A673 (cell line): ENCODE results near the gene DAB2IP. TPM values are rescaled to one million over a fixed set of nuclear protein-coding genes. Genes with fewer than 3 reads are reported as not detected.

Experiments
- BruUV-seq: library from RNA; stranded (reverse); fragments of 400-500 nt; replicated peaks from 2 replicates; lab custom pipeline; 2021; lab: Mats Ljungman, UMichigan
- CTCF ChIA-PET: fragments of 300-600 bp; sonication (Branson Sonifier 250); formaldehyde crosslinking; loops from one replicate; lab custom pipeline; 2022; ENCODE audit warnings: antibody characterized with exemption; lab: Charles Lee
- POLR2A ChIA-PET: fragments of 300-600 bp; sonication (Branson Sonifier 250); formaldehyde crosslinking; loops from one replicate; lab custom pipeline; 2022; ENCODE audit warnings: antibody characterized with exemption; ENCODE audit not compliant: low non-redundant PET; lab: Charles Lee
- DNase-seq: peaks from one replicate; pipeline ENCODE4 v3.0.0-alpha.2; 2015; ENCODE audit warnings: low spot score
- H3K27ac ChIP-seq: fragments of 200-600 bp; sonication (generic); 2 replicates; pipeline ENCODE4 v1.5.1; 2016; ENCODE audit warnings: mixed run types, low read depth, mild to moderate bottlenecking, mixed read lengths, antibody characterized with exemption, low read length; ENCODE audit not compliant: poor library complexity, severe bottlenecking
- H3K27me3 ChIP-seq: fragments of 200-600 bp; sonication (generic); replicated peaks from 2 replicates; pipeline ENCODE4 v1.6.1; 2017; ENCODE audit warnings: mixed run types, low read depth, mild to moderate bottlenecking, mixed read lengths, antibody characterized with exemption, low read length; ENCODE audit not compliant: insufficient read depth, poor library complexity
- H3K36me3 ChIP-seq: fragments of 200-600 bp; sonication (generic); 2 replicates; pipeline ENCODE4 v1.6.1; 2016; ENCODE audit warnings: mixed run types, mild to moderate bottlenecking, mixed read lengths, antibody characterized with exemption, low read length; ENCODE audit not compliant: insufficient read depth, poor library complexity, severe bottlenecking
- H3K4me1 ChIP-seq: fragments of 200-600 bp; sonication (generic); 2 replicates; pipeline ENCODE4 v1.6.1; 2017; ENCODE audit warnings: mixed run types, mild to moderate bottlenecking, mixed read lengths, antibody characterized with exemption, low read length; ENCODE audit not compliant: insufficient read depth, poor library complexity, severe bottlenecking
- H3K4me3 ChIP-seq: fragments of 200-600 bp; sonication (generic); 2 replicates; pipeline ENCODE4 v1.5.1; 2016; ENCODE audit warnings: low read depth, mixed run types, mild to moderate bottlenecking, mixed read lengths, low read length; ENCODE audit not compliant: poor library complexity, severe bottlenecking
- H3K9me3 ChIP-seq: fragments of 200-600 bp; sonication (generic); 2 replicates; pipeline ENCODE4 v1.6.1; 2016; ENCODE audit warnings: mixed run types, low read depth, mild to moderate bottlenecking, mixed read lengths, antibody characterized with exemption, low read length; ENCODE audit not compliant: poor library complexity, severe bottlenecking
- CTCF ChIP-seq: fragments of 300-800, 200-600 bp; sonication (generic); conservative IDR thresholded peaks from 2 replicates; pipeline ENCODE4 v1.5.1; 2017; ENCODE audit warnings: low read depth, mild to moderate bottlenecking, antibody characterized with exemption, low read length, moderate library complexity, mixed read lengths
- EZH2 ChIP-seq: fragments of 200-600 bp; sonication (generic); IDR thresholded peaks from 2 replicates; pipeline ENCODE4 v1.6.1; 2017; ENCODE audit warnings: borderline replicate concordance, low read depth, mild to moderate bottlenecking, mixed read lengths, antibody characterized with exemption, low read length; ENCODE audit not compliant: poor library complexity, severe bottlenecking
- intact Hi-C: fragments of 100-400 bp; cut with micrococcal nuclease; formaldehyde crosslinking; loops from one replicate; pipeline ENCODE4 v1.10.0; 2022; ENCODE audit not compliant: unreplicated experiment
- total RNA-seq: library from RNA; stranded (reverse); gene quantifications from 2 replicates; pipeline ENCODE4 v1.2.3, GENCODE V29; 2021

The DAB2IP gene
- total RNA-seq, 1 experiment from 2014 or later: 34.5 TPM

- H3K9me3 ChIP-seq: no peaks in the 10 kb centered on the region
- H3K36me3 ChIP-seq: no peaks in the 10 kb centered on the region
- intact Hi-C loops: no loop called here
- peaks cover 7% of the 10 kb centered on the region for H3K4me1 ChIP-seq
- no peak for DNase-seq
- POLR2A ChIA-PET: interaction anchor here (0.6 kb wide), 1 partner anchor 289 kb away, joined by 3 read pairs; no protein-coding TSS in a partner anchor
- no peaks in the 10 kb centered on the region for H3K27me3 ChIP-seq
- CTCF ChIA-PET: no interaction called here
- no peak overlapping the region for H3K4me3 ChIP-seq
- BruUV-seq: no TSS peak
- H3K27ac ChIP-seq: no peak overlapping the region
- TF ChIP-seq CTCF: no peak
- TF ChIP-seq EZH2: no peak
These were observed 42.6 kb downstream of the DAB2IP start for GRCh38 chr9:121694001-121694400.

- no peak overlapping the region for H3K4me3 ChIP-seq
- intact Hi-C loops: no loop called here
- no peaks in the 10 kb centered on the region for H3K9me3 ChIP-seq
- no peak for DNase-seq
- BruUV-seq: no TSS peak
- ChIA-PET CTCF (no interaction called here), POLR2A (interaction anchor here (0.6 kb wide), 1 partner anchor 289 kb away, joined by 3 read pairs; no protein-coding TSS in a partner anchor)
- H3K36me3 ChIP-seq: no peaks in the 10 kb centered on the region
- H3K27ac ChIP-seq: no peak overlapping the region
- no peaks in the 10 kb centered on the region for H3K27me3 ChIP-seq
- TF ChIP-seq EZH2 (no peak), CTCF (no peak)
- peaks cover 10% of the 10 kb centered on the region for H3K4me1 ChIP-seq
These were observed 43.2 kb downstream of the DAB2IP start for GRCh38 chr9:121694600-121694999.

- no peaks in the 10 kb centered on the region for H3K36me3 ChIP-seq
- intact Hi-C loops: loop anchor here (5.0 kb wide), 1 partner anchor 145 kb away; no protein-coding TSS in a partner anchor
- H3K27ac ChIP-seq: no peak overlapping the region
- no peaks in the 10 kb centered on the region for H3K27me3 ChIP-seq
- POLR2A ChIA-PET: no interaction called here
- CTCF ChIA-PET: no interaction called here
- no peak overlapping the region for H3K4me3 ChIP-seq
- peaks cover 17% of the 10 kb centered on the region for H3K4me1 ChIP-seq
- BruUV-seq: no TSS peak
- TF ChIP-seq CTCF (no peak), EZH2 (no peak)
- no peaks in the 10 kb centered on the region for H3K9me3 ChIP-seq
- no peak for DNase-seq
These were observed 45.5 kb downstream of the DAB2IP start for GRCh38 chr9:121696930-121697329.
